Cardiac fibroblast (primary cell): Measurements from ENCODE around the gene SLC6A11.

Experiments
- DNase-seq, 2 donors: peaks; one replicate each; pipeline versions ENCODE4 v3.0.0 to v3.0.0-alpha.2; 2010; ENCODE audit warnings: low read depth in 2 of 2
- H3K4me3 ChIP-seq, 2 donors: replicated peaks in 1 of 2; 1 replicate in 1 of 2; 2 replicates in 1 of 2; pipeline ENCODE4 v1.5.1; 2011; ENCODE audit warnings: low read depth in 2 of 2, low read length in 2 of 2, mild to moderate bottlenecking in 2 of 2, moderate library complexity in 1 of 2
- CTCF ChIP-seq: IDR thresholded peaks from one replicate; pipeline ENCODE4 v1.5.1; 2011; ENCODE audit warnings: low read depth, mild to moderate bottlenecking, low read length, inconsistent platforms

The SLC6A11 gene

GRCh38 chr3:10912786-10913185 lies 96.8 kb downstream of the SLC6A11 start:
- no peak for TF ChIP-seq CTCF
- DNase-seq: no peak
- no peak overlapping the region for H3K4me3 ChIP-seq

- no peak for DNase-seq
- no peak overlapping the region for H3K4me3 ChIP-seq
- no peak for TF ChIP-seq CTCF
Measured at GRCh38 chr3:10915376-10915775, 99.3 kb downstream of the SLC6A11 start.

- no peak overlapping the region for H3K4me3 ChIP-seq
- DNase-seq: peak in 1 of 2 donors; percentile 10
- TF ChIP-seq CTCF: no peak
Measured at GRCh38 chr3:10917176-10917575, 101.1 kb downstream of the SLC6A11 start.

GRCh38 chr3:10918011-10918410 lies 102.0 kb downstream of the SLC6A11 start:
- H3K4me3 ChIP-seq: no peak overlapping the region
- no peak for DNase-seq
- no peak for TF ChIP-seq CTCF

- no peak overlapping the region for H3K4me3 ChIP-seq
- DNase-seq: no peak
- TF ChIP-seq CTCF: no peak
Measured at GRCh38 chr3:10919636-10920035, 103.6 kb downstream of the SLC6A11 start.

- DNase-seq: no peak
- no peak for TF ChIP-seq CTCF
Measured at GRCh38 chr3:10925436-10926255, 109.6 kb downstream of the SLC6A11 start.

More at GRCh38 chr3:10925436-10926255, 109.6 kb downstream of the SLC6A11 start:
- H3K4me3 ChIP-seq: no peak overlapping the region
